Omental fat pad (tissue), 4 donors: ENCODE measurements around the gene ELP2. TPM values are rescaled to one million over a fixed set of nuclear protein-coding genes. Genes with fewer than 3 reads are reported as not detected.

Source experiments
- ATAC-seq: fragments of 150-250 bp; one replicate; pipeline ENCODE4 v1.9.1; 2016; ENCODE audit warnings: mild to moderate bottlenecking, moderate library complexity; ENCODE audit not compliant: low FRiP score
- DNase-seq: peaks from one replicate; pipeline ENCODE4 v3.0.0-alpha.2; 2019; ENCODE audit warnings: low spot score
- CTCF ChIP-seq, 3 donors: fragments of 450-650 bp; IDR thresholded peaks; one replicate each; pipeline ENCODE4 v1.5.1; 2016 to 2017; ENCODE audit warnings: antibody characterized with exemption in 3 of 3, mild to moderate bottlenecking in 3 of 3, moderate library complexity in 2 of 3
- total RNA-seq, 4 donors: library from RNA; depleted of rRNA; stranded (reverse); fragments of >200 nt; gene quantifications; one replicate each; pipeline ENCODE4 v1.1.0, GENCODE V29; 2016

The ELP2 gene
- total RNA-seq, 4 donors from 2014 or later, result 43.6 to 62.3 (median 57.7) TPM

GRCh38 chr18:36181441-36181840 lies 51.7 kb downstream of the ELP2 start:
- no peak for TF ChIP-seq CTCF (IDR thresholded peaks at IDR 0.05)
- no peak for DNase-seq
- ATAC-seq, result no peak

GRCh38 chr18:36181898-36182506 lies 52.3 kb downstream of the ELP2 start:
- no peak for ATAC-seq
- DNase-seq, result no peak
- TF ChIP-seq CTCF (IDR thresholded peaks at IDR 0.05), result no peak

GRCh38 chr18:36183033-36183432 lies 53.3 kb downstream of the ELP2 start:
- TF ChIP-seq CTCF (IDR thresholded peaks at IDR 0.05), result no peak
- DNase-seq (no peak), ATAC-seq (no peak)

GRCh38 chr18:36183987-36184386 lies 54.3 kb downstream of the ELP2 start:
- no peak for TF ChIP-seq CTCF (IDR thresholded peaks at IDR 0.05)
- ATAC-seq (no peak), DNase-seq (no peak)

- TF ChIP-seq CTCF (IDR thresholded peaks at IDR 0.05), result no peak
- ATAC-seq (no peak), DNase-seq (no peak)
These were observed 55.5 kb downstream of the ELP2 start for GRCh38 chr18:36185157-36185556.

- ATAC-seq (no peak), DNase-seq (no peak)
- no peak for TF ChIP-seq CTCF (IDR thresholded peaks at IDR 0.05)
These were observed 56.3 kb downstream of the ELP2 start for GRCh38 chr18:36185901-36186460.
